Calu3 (cell line): Measurements from ENCODE around the gene KDELR1. TPM values are rescaled to one million over a fixed set of nuclear protein-coding genes. Genes with fewer than 3 reads are reported as not detected.

ENCODE experiments used
- BruUV-seq: library from RNA; stranded (reverse); fragments of 400-500 nt; replicated peaks from 2 replicates; lab custom pipeline; 2021; lab: Mats Ljungman, UMichigan
- CTCF ChIA-PET: fragments of 300-600 bp; sonication (Branson Sonifier 250); formaldehyde crosslinking; loops from one replicate; lab custom pipeline; 2022; ENCODE audit warnings: antibody characterized with exemption; lab: Charles Lee
- DNase-seq: peaks from one replicate; pipeline ENCODE4 v3.0.0; 2022
- H3K27ac Mint-ChIP-seq: one replicate; pipeline ENCODE4 v1.8.0; 2022; ENCODE audit warnings: mixed read lengths; ENCODE audit not compliant: unreplicated experiment
- H3K27me3 Mint-ChIP-seq: one replicate; pipeline ENCODE4 v1.8.0; 2022; ENCODE audit warnings: mixed read lengths; ENCODE audit not compliant: unreplicated experiment
- H3K36me3 Mint-ChIP-seq: one replicate; pipeline ENCODE4 v1.8.0; 2022; ENCODE audit warnings: mild to moderate bottlenecking, moderate library complexity, mixed read lengths; ENCODE audit not compliant: insufficient read depth, unreplicated experiment
- H3K4me1 Mint-ChIP-seq: one replicate; pipeline ENCODE4 v1.8.0; 2022; ENCODE audit warnings: mild to moderate bottlenecking, low read depth, mixed read lengths; ENCODE audit not compliant: unreplicated experiment
- H3K4me3 Mint-ChIP-seq: one replicate; pipeline ENCODE4 v1.8.0; 2022; ENCODE audit warnings: mild to moderate bottlenecking, low read depth, moderate library complexity, mixed read lengths; ENCODE audit not compliant: unreplicated experiment
- H3K9me3 Mint-ChIP-seq: one replicate; pipeline ENCODE4 v1.8.0; 2022; ENCODE audit warnings: low read depth, mixed read lengths; ENCODE audit not compliant: unreplicated experiment
- intact Hi-C: fragments of 100-400 bp; cut with micrococcal nuclease; formaldehyde crosslinking; loops from one replicate; pipeline ENCODE4 v1.10.0; 2022; ENCODE audit not compliant: unreplicated experiment
- total RNA-seq: library from RNA; stranded (reverse); gene quantifications from 2 replicates; pipeline ENCODE4 v1.2.3, GENCODE V29; 2022
- TF ChIP-seq, protein P1 (sequence below): fragments of 200-600 bp; IDR thresholded peaks from one replicate; pipeline ENCODE4 v1.8.0; 2022; ENCODE audit warnings: antibody characterized with exemption; ENCODE audit not compliant: unreplicated experiment

The KDELR1 gene
- total RNA-seq, 1 experiment from 2014 or later, result 194 TPM

DNA sequence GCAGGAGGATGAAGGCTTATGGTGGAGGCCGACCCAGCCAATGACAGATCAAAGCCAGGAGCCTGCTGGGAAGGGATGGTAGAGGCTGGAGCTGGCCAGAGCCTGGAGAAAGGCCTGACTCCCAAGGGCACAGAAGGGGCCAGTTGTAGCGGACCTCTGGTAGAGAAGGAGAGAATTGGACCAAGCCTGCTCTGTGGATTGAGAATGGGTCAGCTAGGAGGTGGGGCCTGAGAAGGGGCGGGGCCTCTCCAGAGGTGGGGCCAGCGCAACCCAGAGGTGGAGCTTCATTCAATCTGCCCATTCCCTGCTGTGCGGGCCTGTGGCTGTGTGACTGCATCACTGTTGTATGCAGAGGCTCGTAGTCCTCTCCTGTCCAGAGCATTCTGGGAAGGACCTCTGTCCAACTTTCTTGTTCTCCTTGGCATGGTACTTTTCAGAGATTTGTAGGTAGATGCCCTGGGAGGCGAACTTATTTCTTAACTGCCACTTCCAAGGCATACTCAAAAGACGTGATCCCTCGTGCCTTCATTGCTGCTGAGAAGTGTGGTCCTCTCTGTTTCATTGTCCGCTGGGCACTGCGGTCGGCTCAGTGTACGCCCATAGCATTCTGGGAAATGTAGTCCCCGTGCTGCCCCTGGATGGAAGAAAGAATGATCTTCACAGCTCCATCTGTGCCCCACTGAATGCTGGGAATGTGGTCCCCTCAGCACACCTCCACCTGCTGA lies 8.8 kb upstream of the KDELR1 start:
- Mint-ChIP-seq H3K4me1 (peaks cover 34% of the 10 kb centered on the region), H3K36me3 (peaks cover 22% of the 10 kb centered on the region), H3K27me3 (peaks cover 58% of the 10 kb centered on the region), H3K27ac (peak overlapping the region; percentile 31), H3K9me3 (peaks cover 3% of the 10 kb centered on the region), H3K4me3 (no peak overlapping the region)
- intact Hi-C loops, result no loop called here
- TF ChIP-seq, protein P1, sequence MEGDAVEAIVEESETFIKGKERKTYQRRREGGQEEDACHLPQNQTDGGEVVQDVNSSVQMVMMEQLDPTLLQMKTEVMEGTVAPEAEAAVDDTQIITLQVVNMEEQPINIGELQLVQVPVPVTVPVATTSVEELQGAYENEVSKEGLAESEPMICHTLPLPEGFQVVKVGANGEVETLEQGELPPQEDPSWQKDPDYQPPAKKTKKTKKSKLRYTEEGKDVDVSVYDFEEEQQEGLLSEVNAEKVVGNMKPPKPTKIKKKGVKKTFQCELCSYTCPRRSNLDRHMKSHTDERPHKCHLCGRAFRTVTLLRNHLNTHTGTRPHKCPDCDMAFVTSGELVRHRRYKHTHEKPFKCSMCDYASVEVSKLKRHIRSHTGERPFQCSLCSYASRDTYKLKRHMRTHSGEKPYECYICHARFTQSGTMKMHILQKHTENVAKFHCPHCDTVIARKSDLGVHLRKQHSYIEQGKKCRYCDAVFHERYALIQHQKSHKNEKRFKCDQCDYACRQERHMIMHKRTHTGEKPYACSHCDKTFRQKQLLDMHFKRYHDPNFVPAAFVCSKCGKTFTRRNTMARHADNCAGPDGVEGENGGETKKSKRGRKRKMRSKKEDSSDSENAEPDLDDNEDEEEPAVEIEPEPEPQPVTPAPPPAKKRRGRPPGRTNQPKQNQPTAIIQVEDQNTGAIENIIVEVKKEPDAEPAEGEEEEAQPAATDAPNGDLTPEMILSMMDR, result no peak
- BruUV-seq, result no TSS peak
- CTCF ChIA-PET, result interaction anchor here (0.5 to 0.7 kb wide), 2 partner anchors 24 to 266 kb away, joined by 3 to 5 read pairs; no protein-coding TSS in a partner anchor
- peak; percentile 44 for DNase-seq

DNA sequence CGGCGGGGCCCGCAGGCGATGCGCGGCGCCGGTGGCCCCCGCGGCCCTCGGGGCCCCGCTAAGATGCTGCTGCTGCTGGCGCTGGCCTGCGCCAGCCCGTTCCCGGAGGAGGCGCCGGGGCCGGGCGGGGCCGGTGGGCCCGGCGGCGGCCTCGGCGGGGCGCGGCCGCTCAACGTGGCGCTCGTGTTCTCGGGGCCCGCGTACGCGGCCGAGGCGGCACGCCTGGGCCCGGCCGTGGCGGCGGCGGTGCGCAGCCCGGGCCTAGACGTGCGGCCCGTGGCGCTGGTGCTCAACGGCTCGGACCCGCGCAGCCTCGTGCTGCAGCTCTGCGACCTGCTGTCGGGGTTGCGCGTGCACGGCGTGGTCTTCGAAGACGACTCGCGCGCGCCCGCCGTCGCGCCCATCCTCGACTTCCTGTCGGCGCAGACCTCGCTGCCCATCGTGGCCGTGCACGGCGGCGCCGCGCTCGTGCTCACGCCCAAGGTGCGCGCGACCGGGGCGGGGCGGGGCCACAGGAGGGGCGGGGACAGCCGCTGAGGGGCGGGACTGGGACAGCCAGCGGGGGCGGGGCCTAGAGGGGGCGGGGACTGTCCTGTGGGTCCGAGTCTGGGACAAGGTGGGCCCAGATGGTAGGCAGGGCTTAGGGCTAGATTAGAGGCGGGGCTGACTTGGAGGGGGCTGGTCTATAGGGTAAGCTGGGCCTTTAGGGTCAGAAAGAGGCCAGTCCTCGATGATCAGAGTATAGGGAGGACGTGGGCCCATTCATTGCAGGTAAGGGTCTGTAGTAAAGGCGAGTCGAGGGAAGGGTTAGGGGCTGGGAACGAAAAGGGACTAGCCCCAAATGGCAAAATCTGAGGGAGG lies 7.3 kb upstream of the KDELR1 start:
- no TSS peak for BruUV-seq
- peaks cover 74% of the 10 kb centered on the region for H3K27me3 Mint-ChIP-seq

DNA sequence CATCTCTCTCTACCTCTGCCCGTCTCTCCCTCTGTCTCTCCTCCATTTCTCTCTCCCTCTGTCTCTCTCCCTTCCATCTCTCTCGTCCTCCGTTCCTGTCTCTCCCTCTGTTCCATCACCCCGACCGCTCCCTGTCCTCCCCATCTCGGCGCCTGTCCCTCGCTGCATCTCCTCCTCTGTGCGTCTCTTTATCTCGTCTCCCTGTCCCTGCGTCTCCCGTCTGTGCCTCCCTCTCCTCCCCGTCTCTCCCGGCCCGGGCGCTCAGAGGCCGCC lies 6.7 kb upstream of the KDELR1 start:
- intact Hi-C loops, result no loop called here
- peaks cover 80% of the 10 kb centered on the region for H3K27me3 Mint-ChIP-seq
- peaks cover 3% of the 10 kb centered on the region for H3K9me3 Mint-ChIP-seq
- H3K36me3 Mint-ChIP-seq, result peaks cover 27% of the 10 kb centered on the region
- CTCF ChIA-PET, result no interaction called here
- TF ChIP-seq, protein P1, result no peak
- H3K4me1 Mint-ChIP-seq, result peaks cover 34% of the 10 kb centered on the region
- peak overlapping the region; percentile 53 for H3K4me3 Mint-ChIP-seq
- no peak for DNase-seq
- peak overlapping the region; percentile 2 for H3K27ac Mint-ChIP-seq
- BruUV-seq, result no TSS peak

More for the DNA sequence above, 7.3 kb upstream of the KDELR1 start:
- peak overlapping the region; percentile 53 for H3K4me3 Mint-ChIP-seq
- intact Hi-C loops, result no loop called here
- peak overlapping the region; percentile 2 for H3K27ac Mint-ChIP-seq
- DNase-seq, result peak; percentile 85
- CTCF ChIA-PET, result no interaction called here
- peaks cover 27% of the 10 kb centered on the region for H3K36me3 Mint-ChIP-seq
- H3K4me1 Mint-ChIP-seq, result peaks cover 34% of the 10 kb centered on the region
- TF ChIP-seq, protein P1, result no peak
- H3K9me3 Mint-ChIP-seq, result peaks cover 3% of the 10 kb centered on the region

DNA sequence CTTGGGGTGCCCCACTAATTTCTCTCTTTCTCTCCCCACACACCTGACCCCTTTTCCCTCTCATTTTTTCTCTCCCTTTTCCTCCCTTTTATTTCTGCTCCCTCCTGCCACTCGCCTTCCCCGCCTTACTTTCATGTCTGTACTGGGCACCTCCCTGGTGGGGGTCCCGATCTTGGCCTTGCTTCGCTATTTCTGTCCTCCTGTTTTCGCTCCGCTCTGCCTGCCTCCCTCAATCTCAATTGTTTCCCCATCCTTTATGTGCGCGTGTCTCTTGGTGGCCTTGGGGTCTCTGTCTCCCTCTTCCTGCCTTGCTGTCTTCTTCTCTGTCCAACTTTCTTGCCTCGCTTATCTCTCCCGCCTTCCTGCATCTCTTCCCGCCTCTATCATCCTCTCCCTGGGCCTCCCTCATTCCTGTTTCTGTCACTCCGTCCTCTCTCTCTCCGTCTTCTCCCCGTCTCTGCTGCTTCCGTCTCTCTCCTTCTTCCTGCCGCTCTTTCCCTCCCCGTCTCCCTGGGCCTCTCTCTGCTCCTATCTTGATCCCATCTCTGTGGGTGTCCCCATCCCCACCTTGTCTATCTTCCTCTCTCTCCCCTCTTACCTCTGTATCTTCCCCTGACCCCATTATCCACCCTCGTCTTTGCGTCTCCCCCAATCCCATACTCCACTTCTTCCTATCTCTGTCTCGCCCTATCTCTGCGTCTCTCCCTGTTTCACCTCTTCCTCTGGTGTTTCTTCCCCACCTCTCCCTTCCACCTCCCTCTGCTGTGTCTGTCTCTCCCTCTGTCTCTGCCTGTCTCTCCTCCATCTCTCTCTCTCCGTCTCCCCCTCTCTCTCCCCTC lies 6.1 kb upstream of the KDELR1 start:
- Mint-ChIP-seq H3K4me3 (peak overlapping the region; percentile 53), H3K9me3 (peaks cover 3% of the 10 kb centered on the region), H3K4me1 (peaks cover 34% of the 10 kb centered on the region), H3K27ac (peak overlapping the region; percentile 3), H3K27me3 (peaks cover 85% of the 10 kb centered on the region), H3K36me3 (peaks cover 30% of the 10 kb centered on the region)
- CTCF ChIA-PET, result no interaction called here
- no peak for DNase-seq
- intact Hi-C loops, result no loop called here
- TF ChIP-seq, protein P1, result no peak
- BruUV-seq, result no TSS peak
